Measurements from ENCODE around the gene CYP27B1. TPM values are rescaled to one million over a fixed set of nuclear protein-coding genes. Genes with fewer than 3 reads are reported as not detected.

CYP27B1 gene
- total RNA-seq, 1 experiment from 2014 or later, result 11.6 TPM

- Histone ChIP-seq H3K9me2 (ENCODE audit: insufficient read depth) (no peaks in the 10 kb centered on the region), H3K4me2 (ENCODE audit: low read length) (peak overlapping the region; percentile 99), H3K27me3 (ENCODE audit: insufficient read depth, low read length) (no peaks in the 10 kb centered on the region), H3K27ac (ENCODE audit: low read depth, low read length) (peak overlapping the region; percentile 92), H3K36me3 (ENCODE audit: control insufficient read depth in 1 of 2, insufficient read depth in 2 of 2, low read length in 2 of 2) (peaks cover 4 to 8% of the 10 kb centered on the region in 2 experiments; a peak in 2 of 4 replicates), H3K9me3 (ENCODE audit: control insufficient read depth in 1 of 2, insufficient read depth in 1 of 2, low read depth in 1 of 2, low read length in 2 of 2) (no peaks in the 10 kb centered on the region), H3K4me3 (replicated peaks in 1 of 2; ENCODE audit: low read depth in 1 of 2, low read length in 2 of 2) (peak overlapping the region; percentile 85 to 89), H3K9ac (ENCODE audit: low read length) (peak overlapping the region; percentile 89), H3K4me1 (ENCODE audit: control insufficient read depth in 1 of 2, insufficient read depth in 2 of 2, low read length in 2 of 2) (peaks cover 7 to 18% of the 10 kb centered on the region in 2 experiments; a peak in 3 of 4 replicates), H4K20me1 (ENCODE audit: insufficient read depth) (no peaks in the 10 kb centered on the region), H2AFZ (ENCODE audit: low read depth, low read length, poor library complexity, severe bottlenecking) (no peak overlapping the region), H3K79me2 (ENCODE audit: insufficient read depth, low read length) (no peaks in the 10 kb centered on the region)
- CTCF ChIA-PET, result interaction anchor here (0.6 to 3.1 kb wide), 13 partner anchors 10 to 271 kb away, joined by 3 to 15 read pairs (median 4); partner anchors contain the start of genes EEF1AKMT3, INHBE, METTL1 and OS9
- POLR2A ChIA-PET, result interaction anchor here (0.8 to 1.2 kb wide), 5 partner anchors 15 to 212 kb away, joined by 3 to 7 read pairs (median 4); partner anchors contain the start of genes OS9 and TSPAN31
- intact Hi-C loops (cut with micrococcal nuclease), result loop anchor here (2.0 kb wide), 1 partner anchor 16 kb away; no protein-coding TSS in a partner anchor
- TF ChIP-seq JUND (IDR thresholded peaks at IDR 0.05) (no peak), ZNF274 (IDR thresholded peaks at IDR 0.05; ENCODE audit: low read depth, low read length) (no peak), POLR2AphosphoS5 (IDR thresholded peaks at IDR 0.05; ENCODE audit: low read depth, low read length) (peak; percentile 57; the same call in 1 of the 2 replicates), CEBPB (IDR thresholded peaks at IDR 0.05; ENCODE audit: low read depth) (no peak), EZH2 (IDR thresholded peaks at IDR 0.05) (no peak), TCF7L2 (IDR thresholded peaks at IDR 0.05; ENCODE audit: borderline replicate concordance, extremely low read depth, insufficient read depth, insufficient read length) (no peak), POLR2A (IDR thresholded peaks at IDR 0.05; ENCODE audit: borderline replicate concordance, extremely low read depth, insufficient read depth, insufficient read length) (no peak), EGR1 (IDR thresholded peaks at IDR 0.05; ENCODE audit: low read depth) (peak; percentile 34; the same call in 1 of the 2 replicates), EZH2phosphoT487 (IDR thresholded peaks at IDR 0.05; ENCODE audit: borderline replicate concordance) (no peak), CBX3 (IDR thresholded peaks at IDR 0.05; ENCODE audit: low read depth) (no peak), YY1 (IDR thresholded peaks at IDR 0.05; ENCODE audit: extremely low read depth, insufficient replicate concordance, low read depth, low read length) (no peak), SIN3A (IDR thresholded peaks at IDR 0.05; ENCODE audit: low read depth) (no peak), MAX (IDR thresholded peaks at IDR 0.05) (peak; percentile 68), RAD21 (IDR thresholded peaks at IDR 0.05; ENCODE audit: low read depth) (peak; percentile 57), CTCF (IDR thresholded peaks at IDR 0.05 in 2 of 3, conservative IDR thresholded peaks at IDR 0.05 in 1 of 3; ENCODE audit: borderline replicate concordance in 1 of 3, insufficient read depth in 1 of 3, low read depth in 2 of 3, low read length in 2 of 3) (peak; percentile 76 to 95 (median 83)), ZBTB33 (IDR thresholded peaks at IDR 0.05; ENCODE audit: extremely low read depth, insufficient replicate concordance, low read length) (no peak), ZFX (IDR thresholded peaks at IDR 0.05) (peak; percentile 29; the same call in 1 of the 2 replicates), REST (IDR thresholded peaks at IDR 0.05; ENCODE audit: low read depth) (no peak)
- RAD21 ChIA-PET (ENCODE audit: low non-redundant PET in 1 of 2, low total read pairs in 2 of 2, uncharacterized antibody in 2 of 2, unreplicated experiment in 2 of 2), result no interaction called here
- DNase-seq (ENCODE audit: low read depth, low spot score) (peak; percentile 72), ATAC-seq (peak; percentile 94)
- no TSS peak for BruUV-seq (replicated peaks)
Observed at GRCh38 chr12:57726151-57726883, 40.6 kb downstream of the CYP27B1 start.

Data from HCT116 (cell line).